ENCODE results near the gene CEP104. TPM values are rescaled to one million over a fixed set of nuclear protein-coding genes. Genes with fewer than 3 reads are reported as not detected.

CEP104 gene
- polyA plus RNA-seq, 1 of the 3 experiments (the other 2 are of a cell fraction): 19.2 TPM

- 85% methylated on average over 8 of the region's 8 CpGs for WGBS (ENCODE audit: low lambda C conversion rate)
- POLR2A ChIA-PET: no interaction called here
- CTCF ChIA-PET: no interaction called here
Observed at GRCh38 chr1:3824650-3825049, 32.4 kb downstream of the CEP104 start.

GRCh38 chr1:3822421-3822820, 34.6 kb downstream of the CEP104 start:
- DNase-seq: no peak
- Histone ChIP-seq H3K9ac (no peak overlapping the region), H3K9me2 (no peaks in the 10 kb centered on the region), H3K27ac (ENCODE audit: low read depth in 2 of 2, low read length in 1 of 2) (peak overlapping the region in 1 of 2 experiments; percentile 99; a peak in 2 of 4 replicates), H4K20me1 (ENCODE audit: insufficient read depth) (no peaks in the 10 kb centered on the region), H3K27me3 (ENCODE audit: insufficient read depth) (no peaks in the 10 kb centered on the region), H3K4me2 (no peak overlapping the region), H3K4me1 (ENCODE audit: control insufficient read depth in 1 of 2, insufficient read depth in 2 of 2, low read depth in 1 of 2, low read length in 1 of 2) (peaks cover 0 to 43% of the 10 kb centered on the region in 2 experiments; a peak in 2 of 4 replicates), H3K4me3 (ENCODE audit: low read depth in 2 of 2, low read length in 1 of 2) (no peak overlapping the region), H3K9me3 (no peaks in the 10 kb centered on the region), H3K36me3 (replicated peaks in 1 of 2; ENCODE audit: control insufficient read depth in 1 of 2, insufficient read depth in 2 of 2, low read length in 1 of 2) (peaks cover 8 to 45% of the 10 kb centered on the region in 2 experiments), H3F3A (replicated peaks; ENCODE audit: insufficient read depth) (no peaks in the 10 kb centered on the region), H2AFZ (ENCODE audit: low read depth) (no peak overlapping the region), H3K79me2 (ENCODE audit: insufficient read depth) (no peaks in the 10 kb centered on the region)
- no peak for TF ChIP-seq RFX5 (IDR thresholded peaks at IDR 0.05; ENCODE audit: low read length)
- no peak for TF ChIP-seq FOXM1 (IDR thresholded peaks at IDR 0.05; ENCODE audit: low read depth)
- no peak for TF ChIP-seq GABPA (IDR thresholded peaks at IDR 0.05; ENCODE audit: low read depth)
- no peak for TF ChIP-seq EZH2phosphoT487 (IDR thresholded peaks at IDR 0.05; ENCODE audit: borderline replicate concordance, low read depth)
- no peak for TF ChIP-seq TAF1 (IDR thresholded peaks at IDR 0.05; ENCODE audit: borderline replicate concordance, low read depth, low read length)
- no peak for TF ChIP-seq FOSL2 (IDR thresholded peaks at IDR 0.05; ENCODE audit: borderline replicate concordance, low read depth)
- TF ChIP-seq JUND (IDR thresholded peaks at IDR 0.05): no peak
- TF ChIP-seq YY1 (IDR thresholded peaks at IDR 0.05; ENCODE audit: low read depth): no peak
- TF ChIP-seq FOXJ3 (CRISPR knock-in tag; IDR thresholded peaks at IDR 0.05): no peak
- no peak for TF ChIP-seq TCF12 (IDR thresholded peaks at IDR 0.05)
- TF ChIP-seq RXRA (IDR thresholded peaks at IDR 0.05; ENCODE audit: borderline replicate concordance, low read depth): no peak
- TF ChIP-seq SMC3 (IDR thresholded peaks at IDR 0.05; ENCODE audit: low read depth, low read length): no peak
- TF ChIP-seq GATA2 (CRISPR knock-in tag; IDR thresholded peaks at IDR 0.05): no peak
- CTCF ChIA-PET: interaction anchor here (1.3 to 3.1 kb wide), 2 partner anchors 21 to 36 kb away, joined by 4 to 10 read pairs; partner anchors contain the start of gene DFFB
- POLR2A ChIA-PET: interaction anchor here (1.5 kb wide), 1 partner anchor 9 kb away, joined by 3 read pairs; no protein-coding TSS in a partner anchor
- WGBS (ENCODE audit: low lambda C conversion rate): 94% methylated on average over 12 of the region's 16 CpGs

More at GRCh38 chr1:3824650-3825049, 32.4 kb downstream of the CEP104 start:
- H3K27ac ChIP-seq (ENCODE audit: low read depth in 2 of 2, low read length in 1 of 2): no peak overlapping the region
- H3K4me1 ChIP-seq (ENCODE audit: control insufficient read depth in 1 of 2, insufficient read depth in 2 of 2, low read depth in 1 of 2, low read length in 1 of 2): peaks cover 0 to 28% of the 10 kb centered on the region in 2 experiments; a peak in 2 of 4 replicates
- peaks cover 11 to 56% of the 10 kb centered on the region in 2 experiments for H3K36me3 ChIP-seq (replicated peaks in 1 of 2; ENCODE audit: control insufficient read depth in 1 of 2, insufficient read depth in 2 of 2, low read length in 1 of 2)
- no peaks in the 10 kb centered on the region for H3K79me2 ChIP-seq (ENCODE audit: insufficient read depth)
- no peak for TF ChIP-seq RXRA (IDR thresholded peaks at IDR 0.05; ENCODE audit: borderline replicate concordance, low read depth)
- TF ChIP-seq MAX (IDR thresholded peaks at IDR 0.05; ENCODE audit: low read depth): no peak
- TF ChIP-seq SIN3A (IDR thresholded peaks at IDR 0.05; ENCODE audit: borderline replicate concordance, low read depth, low read length): no peak
- no peak for TF ChIP-seq GATA2 (CRISPR knock-in tag; IDR thresholded peaks at IDR 0.05)
- no peak for TF ChIP-seq EZH2phosphoT487 (IDR thresholded peaks at IDR 0.05; ENCODE audit: borderline replicate concordance, low read depth)
- TF ChIP-seq RFX5 (IDR thresholded peaks at IDR 0.05; ENCODE audit: low read length): no peak
- no peak for TF ChIP-seq ZBTB33 (IDR thresholded peaks at IDR 0.05; ENCODE audit: borderline replicate concordance, low read depth)
- TF ChIP-seq TAF1 (IDR thresholded peaks at IDR 0.05; ENCODE audit: borderline replicate concordance, low read depth, low read length): no peak
- TF ChIP-seq TEAD4 (IDR thresholded peaks at IDR 0.05; ENCODE audit: borderline replicate concordance, insufficient read depth): no peak
- H2AFZ ChIP-seq (ENCODE audit: low read depth): no peak overlapping the region
- no peaks in the 10 kb centered on the region for H3K9me2 ChIP-seq
- H3K27me3 ChIP-seq (ENCODE audit: insufficient read depth): no peaks in the 10 kb centered on the region
- no peaks in the 10 kb centered on the region for H3F3A ChIP-seq (replicated peaks; ENCODE audit: insufficient read depth)
- DNase-seq: no peak
- no peaks in the 10 kb centered on the region for H4K20me1 ChIP-seq (ENCODE audit: insufficient read depth)
- H3K9ac ChIP-seq: no peak overlapping the region
- no peak overlapping the region for H3K4me3 ChIP-seq (ENCODE audit: low read depth in 2 of 2, low read length in 1 of 2)
- no peaks in the 10 kb centered on the region for H3K9me3 ChIP-seq
- no peak overlapping the region for H3K4me2 ChIP-seq

All from SK-N-SH (cell line).